ENCODE data around the gene GATD1.
A peak's percentile ranks its signal among the peaks of the same experiment; 100 is the strongest.

Gene GATD1

GRCh38 chr11:776561-777287, 563 bp downstream of the GATD1 start:
- peak; percentile 38 for DNase-seq

- DNase-seq = no peak
These were observed 1.1 kb downstream of the GATD1 start for GRCh38 chr11:776263-776560.

DNA sequence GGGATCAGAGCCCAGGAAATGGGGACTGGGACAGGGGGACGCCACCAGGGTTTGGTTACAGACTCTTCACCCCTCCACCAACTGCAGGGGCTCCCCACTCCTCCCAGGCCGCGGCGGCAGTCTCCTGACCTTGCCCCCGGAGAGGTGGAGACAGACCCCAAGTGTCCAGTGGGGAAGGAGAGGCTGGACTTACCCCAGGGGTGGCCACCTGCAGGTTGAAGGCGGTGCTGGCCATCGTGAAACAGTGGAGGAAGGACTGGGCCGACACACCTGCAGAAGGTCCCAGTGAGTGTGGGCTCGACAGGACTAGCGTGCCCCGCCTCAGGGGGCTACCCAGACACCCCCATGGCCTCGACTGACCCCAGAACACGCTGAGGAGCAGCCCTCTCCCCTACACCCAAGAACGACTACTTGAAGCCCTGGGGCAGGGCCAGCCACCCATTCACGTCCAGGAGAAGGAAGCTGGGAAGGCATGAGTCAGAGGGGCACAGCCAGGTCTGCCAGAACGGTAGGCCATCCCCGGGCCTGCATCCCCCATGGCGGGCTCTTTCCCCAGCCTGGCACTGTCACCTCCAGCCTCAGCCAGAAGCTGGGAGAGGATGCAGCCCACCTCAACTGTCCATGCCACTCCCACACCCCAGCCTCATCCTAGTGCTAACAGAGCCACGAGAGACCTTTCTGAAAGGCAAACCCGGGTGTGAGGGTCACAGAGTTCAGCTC, 2.3 kb downstream of the GATD1 start:
- DNase-seq = no peak

GRCh38 chr11:773830-774229, 3.5 kb downstream of the GATD1 start:
- DNase-seq = no peak

GRCh38 chr11:773425-773824, 3.9 kb downstream of the GATD1 start:
- DNase-seq = no peak

- DNase-seq = no peak
These were observed 4.6 kb downstream of the GATD1 start for GRCh38 chr11:772429-773390.

- no peak for DNase-seq
These were observed 5.6 kb downstream of the GATD1 start for GRCh38 chr11:771617-772204.

GRCh38 chr11:770642-771616, 6.4 kb downstream of the GATD1 start:
- no peak for DNase-seq

- DNase-seq = no peak
These were observed 7.2 kb downstream of the GATD1 start for GRCh38 chr11:769887-770641.

DNA sequence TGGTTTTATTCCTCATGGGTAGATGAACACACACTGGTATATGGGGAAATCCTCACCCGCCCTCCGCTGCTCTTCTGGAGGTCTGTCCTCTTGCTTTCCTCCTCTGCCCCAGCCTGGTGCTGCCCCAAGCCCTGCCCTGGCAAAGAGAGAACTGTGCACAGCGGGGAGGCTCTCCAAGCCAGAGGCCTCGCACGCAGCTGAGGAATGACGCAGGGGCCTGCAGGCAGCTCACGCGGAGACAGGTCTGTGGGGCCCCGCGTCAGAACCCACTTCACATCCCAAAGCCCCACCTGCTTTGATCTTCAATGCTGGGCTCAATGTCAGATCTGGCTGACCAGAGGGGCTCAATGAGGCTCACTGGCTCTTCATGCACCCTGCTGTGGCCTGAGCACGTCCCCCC, 10.0 kb downstream of the GATD1 start:
- DNase-seq = no peak

DNA sequence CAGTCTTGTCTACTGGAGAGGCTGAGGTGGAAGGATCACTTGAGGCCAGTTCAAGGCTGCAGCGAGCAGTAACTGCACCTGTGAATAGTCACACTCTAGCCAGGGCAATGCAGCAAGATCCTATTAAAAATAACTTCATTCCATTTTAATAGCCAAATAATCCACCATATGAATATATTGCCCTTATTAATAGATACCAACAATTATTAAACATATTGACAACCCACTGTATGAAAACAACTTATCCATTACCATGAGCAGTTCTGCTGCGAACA, 10.4 kb downstream of the GATD1 start:
- DNase-seq = no peak

GRCh38 chr11:766106-766935, 11.0 kb downstream of the GATD1 start:
- DNase-seq = no peak

DNA sequence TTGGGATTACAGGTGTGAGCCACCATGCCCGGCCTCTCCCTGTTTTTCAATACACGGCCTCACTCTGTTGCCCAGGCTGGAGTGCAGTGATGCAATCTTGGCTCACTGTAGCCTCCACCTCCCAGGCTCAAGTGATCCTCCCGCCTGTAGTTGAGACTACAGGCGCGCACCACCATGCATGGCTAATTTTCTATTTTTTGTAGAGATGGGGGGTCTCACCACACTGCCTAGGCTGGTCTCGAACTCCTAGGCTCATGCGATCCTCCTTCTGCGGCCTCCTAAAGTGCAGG, 11.5 kb downstream of the GATD1 start:
- no peak for DNase-seq

GRCh38 chr11:765025-765801, 12.1 kb downstream of the GATD1 start:
- peak; percentile 39 for DNase-seq

DNA sequence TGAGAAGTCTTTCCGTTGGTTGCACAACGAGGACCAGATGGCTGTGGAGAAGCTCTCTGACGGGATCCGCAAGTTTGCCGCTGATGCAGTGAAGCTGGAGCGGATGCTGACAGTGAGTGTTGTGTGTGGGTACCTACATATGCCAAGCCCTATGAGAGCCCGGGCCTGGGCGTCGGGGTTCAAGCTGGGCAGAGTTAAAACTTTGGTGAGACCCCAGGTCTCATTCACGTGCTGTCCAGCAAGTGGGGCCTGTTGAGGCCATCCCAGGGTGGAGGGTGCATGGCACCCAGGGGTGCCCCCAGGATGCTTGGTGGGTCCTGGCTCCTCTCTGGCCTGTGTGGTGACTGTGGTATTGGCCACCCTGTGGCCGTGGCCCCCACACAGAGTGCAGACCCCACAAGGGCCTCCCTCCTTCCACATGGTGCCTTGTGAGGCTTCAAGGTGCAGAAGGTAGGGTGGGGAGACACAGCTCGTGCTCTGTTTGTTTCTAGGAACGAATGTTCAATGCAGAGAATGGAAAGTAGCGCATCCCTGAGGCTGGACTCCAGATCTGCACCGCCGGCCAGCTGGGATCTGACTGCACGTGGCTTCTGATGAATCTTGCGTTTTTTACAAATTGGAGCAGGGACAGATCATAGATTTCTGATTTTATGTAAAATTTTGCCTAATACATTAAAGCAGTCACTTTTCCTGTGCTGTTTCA, 12.8 kb downstream of the GATD1 start:
- no peak for DNase-seq

DNA sequence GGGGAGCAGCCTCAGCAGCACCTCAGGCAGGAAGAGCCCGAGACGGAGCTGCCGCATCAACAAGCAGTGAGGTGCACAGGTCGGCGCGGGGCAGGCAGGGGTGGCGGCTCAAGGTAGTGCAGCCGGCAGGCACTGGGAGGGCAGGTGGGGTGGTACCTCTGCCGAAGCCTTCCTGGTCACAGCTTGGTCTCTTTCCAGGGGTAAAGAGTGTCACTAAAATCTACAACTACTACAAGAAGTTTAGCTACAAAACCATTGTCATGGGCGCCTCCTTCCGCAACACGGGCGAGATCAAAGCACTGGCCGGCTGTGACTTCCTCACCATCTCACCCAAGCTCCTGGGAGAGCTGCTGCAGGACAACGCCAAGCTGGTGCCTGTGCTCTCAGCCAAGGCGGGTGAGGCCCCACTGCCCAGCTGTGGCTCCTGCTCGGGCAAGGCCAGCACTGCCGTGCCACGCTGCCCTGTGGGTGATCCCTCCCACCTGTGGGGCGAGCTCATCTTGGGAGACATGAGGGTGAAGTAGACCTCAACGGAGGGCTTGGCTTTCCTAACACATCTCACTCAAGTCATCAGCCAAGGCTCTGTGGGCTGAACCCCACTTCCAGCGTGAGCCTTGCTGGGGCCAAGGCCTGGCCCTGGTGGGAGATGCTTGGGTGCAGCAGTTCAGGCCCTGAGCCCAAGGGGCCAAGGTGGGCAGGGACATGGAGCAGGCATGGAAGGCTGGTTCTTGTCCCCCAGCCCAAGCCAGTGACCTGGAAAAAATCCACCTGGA, 13.6 kb downstream of the GATD1 start:
- DNase-seq = no peak

- peak; percentile 84 for DNase-seq
These were observed 14.2 kb downstream of the GATD1 start for GRCh38 chr11:763073-763463.

DNA sequence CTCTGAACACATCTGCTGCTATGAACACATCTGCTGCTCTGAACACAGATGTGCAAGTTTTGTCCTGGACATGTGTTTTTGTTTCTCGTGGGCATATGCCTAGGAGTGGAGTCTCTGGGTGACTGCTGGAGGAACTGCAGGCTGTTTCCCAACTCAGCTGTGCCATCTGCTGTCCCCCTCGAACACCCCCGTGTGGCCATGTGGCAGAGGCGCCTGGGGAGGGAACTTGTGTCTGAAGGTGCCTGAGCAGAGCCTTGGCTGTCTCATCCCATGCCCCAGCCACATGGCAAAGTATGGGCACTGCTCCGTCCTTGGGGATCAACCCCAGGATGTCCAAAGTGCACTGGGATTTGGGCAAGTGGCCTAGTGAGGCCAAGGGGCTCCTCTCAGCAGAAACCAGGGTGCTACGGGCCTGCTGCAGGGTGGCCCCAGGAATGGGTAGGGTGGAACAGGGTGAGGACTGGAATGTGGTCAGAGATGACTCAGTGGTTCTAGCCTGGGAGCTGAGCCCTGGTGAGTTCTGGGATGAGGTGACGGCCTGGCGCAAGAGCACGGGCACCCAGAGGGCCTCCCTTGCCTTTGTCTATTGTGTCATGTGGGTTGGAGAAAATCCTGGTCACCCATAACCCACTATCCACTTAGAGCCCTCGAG, 14.7 kb downstream of the GATD1 start:
- no peak for DNase-seq

Data from NCI-H1105 (cell line).